Pulmonary artery endothelial cell (primary cell): Measurements from ENCODE around the gene INO80D. TPM values are rescaled to one million over a fixed set of nuclear protein-coding genes. Genes with fewer than 3 reads are reported as not detected.
"Not testable (repeated sequence)": the region's sequence is repeated elsewhere in the genome, so short reads cannot be mapped to it uniquely, and the experiment has no call there.

Experiments
- DNase-seq: peaks from one replicate; pipeline ENCODE4 v3.0.0-alpha.2; 2011; ENCODE audit warnings: low read depth, low spot score
- total RNA-seq: library from RNA; depleted of rRNA; stranded (reverse); fragments of >200 nt; gene quantifications from 2 replicates; pipeline ENCODE4 v1.2.3, GENCODE V29; 2014

The INO80D gene, protein sequence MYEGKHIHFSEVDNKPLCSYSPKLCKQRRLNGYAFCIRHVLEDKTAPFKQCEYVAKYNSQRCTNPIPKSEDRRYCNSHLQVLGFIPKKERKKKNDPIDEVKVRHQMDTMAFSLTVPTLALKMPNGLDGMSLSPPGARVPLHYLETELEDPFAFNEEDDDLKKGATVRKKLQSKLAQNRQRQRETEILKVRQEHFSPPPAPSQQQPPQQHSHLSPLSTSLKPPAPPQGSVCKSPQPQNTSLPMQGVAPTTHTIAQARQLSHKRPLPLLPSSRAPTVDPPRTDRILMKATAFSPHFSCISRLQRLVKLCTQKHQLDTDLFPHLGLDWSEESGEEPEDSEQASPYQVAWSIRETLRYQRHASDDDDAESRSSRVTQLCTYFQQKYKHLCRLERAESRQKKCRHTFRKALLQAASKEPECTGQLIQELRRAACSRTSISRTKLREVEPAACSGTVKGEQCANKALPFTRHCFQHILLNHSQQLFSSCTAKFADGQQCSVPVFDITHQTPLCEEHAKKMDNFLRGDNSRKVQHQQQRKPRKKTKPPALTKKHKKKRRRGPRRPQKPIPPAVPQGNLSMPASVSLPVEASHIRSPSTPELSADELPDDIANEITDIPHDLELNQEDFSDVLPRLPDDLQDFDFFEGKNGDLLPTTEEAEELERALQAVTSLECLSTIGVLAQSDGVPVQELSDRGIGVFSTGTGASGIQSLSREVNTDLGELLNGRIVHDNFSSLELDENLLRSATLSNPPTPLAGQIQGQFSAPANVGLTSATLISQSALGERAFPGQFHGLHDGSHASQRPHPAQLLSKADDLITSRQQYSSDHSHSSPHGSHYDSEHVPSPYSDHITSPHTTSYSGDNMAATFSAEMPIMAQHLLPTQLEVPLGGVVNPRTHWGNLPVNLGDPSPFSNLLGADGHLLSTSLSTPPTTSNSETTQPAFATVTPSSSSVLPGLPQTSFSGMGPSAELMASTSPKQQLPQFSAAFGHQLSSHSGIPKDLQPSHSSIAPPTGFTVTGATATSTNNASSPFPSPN
- 5.4 and 8.7 TPM in 2 replicates for total RNA-seq

DNA sequence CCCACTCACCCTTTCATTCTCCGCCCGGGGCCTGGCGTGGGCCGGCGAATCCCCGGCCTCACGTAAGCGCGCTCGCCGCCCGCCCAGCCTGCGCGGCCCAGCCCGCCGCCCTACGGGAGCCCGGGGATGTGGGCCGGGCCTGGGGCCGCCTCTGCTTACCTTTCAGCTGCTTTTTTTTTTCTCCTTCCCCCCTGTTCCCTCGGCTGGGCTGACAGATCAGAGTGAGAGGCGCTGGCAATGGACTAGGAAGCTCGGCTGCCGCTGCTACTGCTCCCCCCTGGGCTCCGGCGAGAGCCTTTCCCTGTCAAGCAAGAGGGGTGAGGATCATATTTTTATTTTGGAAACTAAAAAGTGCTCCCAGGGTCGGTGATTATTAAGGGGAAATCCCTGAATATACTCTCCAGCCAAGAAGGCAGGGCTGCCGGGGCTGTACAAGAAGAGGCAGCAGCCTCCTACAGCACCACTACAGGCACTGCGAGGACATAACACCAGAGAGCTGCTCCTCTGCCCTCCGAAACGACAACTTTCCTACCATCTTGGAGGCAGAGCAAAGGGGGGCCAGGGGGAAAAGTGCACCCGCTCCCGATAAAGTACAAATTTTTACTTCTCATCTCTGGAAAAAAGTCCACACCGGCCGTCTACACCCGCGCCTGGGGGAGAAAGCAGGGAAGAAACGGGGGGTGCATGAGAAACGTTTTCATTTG is at the start of gene INO80D:
INO80D (minus strand) TSS at position 433 of the 704 bp plus-strand sequence. CDS start 23,158 bp downstream, outside the sequence.
- peak; percentile 58 for DNase-seq

DNA sequence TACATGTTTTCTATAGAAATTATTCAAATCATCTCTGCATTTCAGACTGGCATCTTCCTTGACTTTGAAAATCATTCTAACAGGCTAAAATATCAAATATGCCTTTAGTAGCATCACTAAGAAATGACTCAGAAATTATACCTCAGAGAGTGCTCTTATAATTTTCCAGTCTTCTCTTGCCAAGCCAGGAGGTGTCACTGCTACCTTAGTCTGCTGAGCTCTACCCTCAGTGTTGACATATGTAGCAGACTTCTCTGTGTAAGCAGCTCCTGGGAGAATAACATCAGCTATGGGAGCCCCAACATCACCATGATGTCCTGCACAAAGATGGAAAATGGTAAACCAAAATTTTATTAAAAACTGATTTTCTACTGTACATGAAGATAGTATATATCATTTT is 41.7 kb upstream of the INO80D start:
- DNase-seq, result no peak

DNA sequence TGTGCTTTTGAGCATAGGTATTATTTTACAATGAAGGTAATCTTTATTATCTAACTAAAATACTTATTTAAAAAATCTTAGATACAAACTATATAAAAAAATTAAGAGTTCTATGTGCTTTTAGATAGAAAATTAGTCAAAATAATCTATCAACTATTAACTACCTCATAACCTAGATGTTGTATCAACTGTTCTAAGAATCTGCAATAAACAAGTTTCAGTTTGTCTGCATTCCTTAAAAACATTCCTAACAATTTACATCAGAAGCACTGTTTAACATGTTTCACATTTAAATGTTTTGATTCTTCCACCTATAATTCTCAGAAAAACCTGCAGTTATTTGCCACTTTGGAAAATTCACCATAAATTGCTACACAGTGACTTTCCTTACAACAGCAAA is 39.9 kb upstream of the INO80D start:
- DNase-seq, result no peak

DNA sequence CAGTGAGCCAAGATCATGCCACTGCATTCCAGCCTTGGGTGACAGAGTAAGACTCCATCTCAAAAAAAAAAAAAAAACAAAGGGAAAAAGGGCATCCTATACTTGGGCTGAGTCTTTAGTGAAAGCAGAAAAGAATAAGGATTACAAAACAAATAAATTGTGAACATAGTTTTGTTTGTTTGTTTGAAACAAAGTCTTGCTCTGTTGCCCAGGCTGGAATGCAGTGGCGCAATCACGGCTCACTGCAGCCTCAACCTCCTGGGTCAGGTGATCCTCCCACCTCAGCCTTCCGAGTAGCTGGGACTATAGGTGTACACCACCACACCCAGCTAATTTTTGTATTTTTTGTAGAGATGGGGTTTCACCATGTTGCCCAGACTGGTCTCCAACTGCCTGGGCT is 36.6 kb upstream of the INO80D start:
- DNase-seq, result not testable (repeated sequence)

DNA sequence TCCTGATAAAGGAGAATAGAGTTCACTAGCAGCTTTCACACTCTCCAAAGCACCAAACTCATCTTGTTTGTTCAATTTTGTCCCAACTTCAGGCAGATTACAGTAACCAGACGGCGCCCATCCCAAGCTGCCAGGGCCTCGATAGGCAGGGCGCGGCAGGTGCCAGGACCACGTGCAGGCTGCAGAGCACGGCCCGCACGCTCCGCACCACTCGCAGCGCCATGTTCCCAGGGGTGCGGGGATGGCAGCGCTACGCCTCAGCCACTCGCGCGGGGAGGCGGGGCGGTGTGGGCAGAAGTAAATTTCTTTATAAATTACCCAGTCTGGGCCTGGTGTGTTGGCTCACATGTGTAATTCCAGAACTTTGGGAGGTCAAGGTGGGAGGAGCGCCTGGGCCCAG is 30.3 kb upstream of the INO80D start:
- no peak for DNase-seq

DNA sequence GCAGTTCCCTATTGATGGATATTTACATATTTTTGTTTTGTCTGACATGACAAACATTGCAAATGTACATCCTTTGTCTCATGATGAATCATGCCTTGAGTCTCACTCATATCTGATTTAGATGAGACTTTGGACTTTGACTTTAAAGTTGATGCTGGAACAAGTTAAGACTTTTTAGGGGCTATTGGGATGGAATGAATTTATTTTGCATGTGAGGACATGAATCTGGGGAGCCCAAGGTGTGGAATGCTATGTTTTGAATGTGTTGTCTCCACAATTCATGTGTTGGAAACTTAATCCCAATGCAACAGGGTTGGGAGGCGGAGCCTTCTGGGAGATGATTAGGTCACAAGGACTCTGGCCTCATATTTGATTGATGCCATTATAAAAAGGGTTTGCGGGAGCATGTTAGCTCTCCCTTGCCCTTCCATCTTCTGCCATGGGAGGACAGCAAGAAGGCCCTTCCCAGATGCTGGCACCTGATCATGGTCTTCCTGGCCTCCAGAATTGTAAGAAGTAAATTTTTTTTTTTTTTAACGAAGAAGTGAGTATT is 29.1 kb upstream of the INO80D start:
- no peak for DNase-seq

DNA sequence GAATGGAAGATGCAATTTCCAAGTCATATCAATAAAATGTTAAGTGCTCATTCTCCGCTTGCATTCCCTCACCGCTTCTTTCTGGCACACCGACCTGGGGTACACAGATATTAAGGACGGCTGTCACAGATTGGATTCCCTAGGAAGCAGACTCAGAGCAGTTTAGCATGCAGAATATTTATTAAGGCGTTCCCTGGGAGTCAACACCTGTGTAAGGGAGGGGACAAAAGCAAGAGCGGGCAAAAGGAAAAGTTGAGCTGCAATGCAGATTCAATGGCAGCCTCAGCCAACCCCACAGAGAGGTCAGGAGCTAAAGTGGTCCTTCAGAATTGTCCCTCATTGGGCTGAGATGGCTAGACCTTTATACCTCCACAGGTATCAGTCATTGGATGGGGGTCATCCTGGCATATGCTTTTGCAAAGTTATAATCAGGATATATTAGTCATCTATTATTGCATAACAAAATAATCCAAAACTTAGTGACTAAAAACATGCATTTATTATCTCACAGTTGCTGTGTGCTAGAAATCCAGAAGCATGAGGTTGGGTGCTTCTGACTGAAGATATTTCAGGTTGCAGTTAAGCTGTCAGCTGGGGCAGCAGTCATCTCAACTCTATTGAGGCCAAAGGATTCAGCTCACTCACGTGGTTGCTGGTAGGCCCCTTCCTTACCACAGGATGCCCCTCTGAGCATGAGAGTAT is 27.0 kb upstream of the INO80D start:
- DNase-seq, result no peak

DNA sequence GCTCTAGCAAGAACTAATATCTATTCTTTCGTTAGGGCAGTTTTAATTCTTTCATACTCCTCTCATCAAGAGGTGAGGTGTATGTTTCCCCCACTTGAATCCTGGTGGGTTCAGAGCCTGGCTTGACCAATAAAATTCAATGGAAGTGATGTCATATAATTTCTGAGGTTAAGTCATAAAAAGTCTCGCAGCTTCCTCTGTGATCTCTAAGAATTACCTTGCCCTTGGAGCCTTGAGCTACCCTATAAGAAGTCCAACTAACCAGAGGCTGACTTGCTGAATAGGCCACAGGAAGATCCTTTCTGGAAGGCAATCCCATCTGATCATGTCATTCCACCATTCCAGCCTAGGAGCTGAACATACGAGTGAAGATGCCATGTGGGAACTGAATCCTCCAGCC is 26.1 kb upstream of the INO80D start:
- DNase-seq, result no peak

DNA sequence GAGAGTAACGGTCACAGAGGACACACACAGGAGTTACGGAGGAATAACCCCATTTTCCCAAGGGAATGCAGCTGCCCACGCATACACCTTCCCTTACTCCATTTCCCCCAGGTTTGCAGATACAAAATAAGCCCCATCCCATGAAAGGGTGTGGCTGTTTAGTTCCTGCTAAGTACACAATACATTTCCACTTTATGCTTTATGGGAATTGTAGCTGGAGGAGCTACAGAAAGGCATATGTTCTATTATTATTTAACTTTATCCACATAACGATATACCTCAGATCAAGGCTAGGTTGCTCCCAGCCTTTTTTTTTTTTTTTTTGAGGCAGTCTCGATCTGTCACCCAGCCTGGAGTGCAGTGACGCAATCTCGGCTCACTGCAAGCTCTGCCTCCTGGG is 22.7 kb upstream of the INO80D start:
- DNase-seq, result no peak

DNA sequence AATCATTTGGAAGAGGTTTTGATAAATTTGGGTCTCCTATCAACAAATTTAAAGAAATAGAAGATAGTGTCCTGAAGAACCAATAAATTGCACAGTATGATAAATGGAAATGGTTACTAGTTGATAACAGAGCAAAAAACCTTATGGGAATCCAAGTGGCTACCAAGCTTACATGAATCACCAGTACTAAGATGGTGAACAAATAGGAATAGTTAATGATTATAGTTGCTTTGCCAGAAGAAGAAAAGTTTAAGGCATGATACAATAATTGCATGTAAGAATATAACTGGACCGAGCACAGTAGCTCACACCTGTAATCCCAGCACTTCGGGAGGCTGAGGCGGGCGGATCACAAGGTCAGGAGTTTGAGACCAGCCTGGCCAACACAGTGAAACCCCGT is 19.6 kb upstream of the INO80D start:
- no peak for DNase-seq

DNA sequence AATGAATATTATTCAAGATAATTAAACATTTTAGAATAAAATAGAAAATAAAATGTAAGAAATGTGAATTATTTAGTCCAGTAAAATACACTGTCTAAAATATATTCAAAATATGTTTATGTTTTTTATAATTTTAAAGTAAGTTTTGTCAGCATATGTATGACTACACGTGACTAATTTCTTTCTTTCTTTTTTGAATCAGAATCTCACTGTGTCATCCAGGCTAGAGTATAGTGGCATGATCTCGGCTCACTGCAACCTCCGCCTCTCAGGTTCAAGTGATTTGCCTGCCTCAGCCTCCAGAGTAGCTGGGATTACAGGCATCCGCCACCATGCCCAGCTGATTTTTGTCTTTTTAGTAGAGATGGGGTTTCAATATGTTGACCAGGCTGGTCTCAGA is 19.1 kb upstream of the INO80D start:
- no peak for DNase-seq

DNA sequence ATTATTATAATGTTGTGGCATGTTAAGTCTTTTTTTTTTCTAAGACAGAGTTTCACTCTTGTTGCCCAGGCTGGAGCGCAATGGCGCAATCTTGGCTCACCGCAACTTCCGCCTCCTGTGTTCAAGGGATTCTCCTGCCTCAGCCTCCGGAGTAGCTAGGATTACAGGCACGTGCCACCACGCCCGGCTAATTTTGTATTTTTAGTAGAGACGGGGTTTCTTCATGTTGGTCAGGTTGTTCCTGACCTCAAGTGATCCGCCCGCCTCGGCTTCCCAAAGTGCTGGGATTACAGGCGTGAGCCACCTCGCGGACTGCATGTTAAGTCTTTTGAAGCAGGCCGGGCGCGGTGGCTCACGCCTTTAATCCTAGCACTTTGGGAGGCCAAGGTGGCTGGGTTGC is 12.9 kb upstream of the INO80D start:
- not testable (repeated sequence) for DNase-seq

DNA sequence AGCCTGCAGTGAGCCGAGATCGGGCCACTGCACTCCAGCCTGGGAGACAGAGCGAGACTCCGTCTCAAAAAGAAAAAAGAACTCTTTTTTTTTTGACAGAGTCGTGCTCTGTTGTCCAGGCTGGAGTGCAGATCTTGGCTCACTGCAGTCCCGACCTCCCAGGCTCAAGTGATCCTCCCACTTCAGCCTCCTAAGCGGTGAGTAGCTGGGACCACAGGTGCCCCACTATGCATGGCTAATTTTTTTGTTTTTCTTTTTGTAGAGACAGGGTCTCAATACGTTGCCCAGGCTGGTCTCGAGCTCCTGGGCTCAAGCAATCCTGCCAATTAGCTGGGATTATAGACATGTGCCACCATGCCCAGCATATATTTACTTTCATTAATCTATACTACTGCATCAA is 12.5 kb upstream of the INO80D start:
- no peak for DNase-seq

DNA sequence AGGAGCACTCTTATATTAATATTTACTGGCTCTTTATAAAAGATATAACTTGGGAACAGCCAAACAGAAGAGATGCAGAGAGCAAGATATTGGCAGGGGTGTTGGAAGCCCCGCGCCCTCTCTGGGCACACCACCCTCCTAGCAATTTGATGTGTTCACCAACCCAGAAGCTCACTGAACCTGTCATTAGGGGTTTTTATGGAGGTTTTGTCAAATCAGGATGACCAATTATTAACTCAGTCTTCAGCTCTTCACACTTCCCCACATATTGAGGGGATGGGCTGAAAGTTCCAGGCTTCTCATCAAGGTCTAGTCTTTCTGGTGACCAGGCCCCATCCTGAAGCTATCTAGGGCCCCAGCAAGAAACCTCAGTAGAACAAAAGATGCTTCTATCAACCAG is 10.9 kb upstream of the INO80D start:
- DNase-seq, result no peak

DNA sequence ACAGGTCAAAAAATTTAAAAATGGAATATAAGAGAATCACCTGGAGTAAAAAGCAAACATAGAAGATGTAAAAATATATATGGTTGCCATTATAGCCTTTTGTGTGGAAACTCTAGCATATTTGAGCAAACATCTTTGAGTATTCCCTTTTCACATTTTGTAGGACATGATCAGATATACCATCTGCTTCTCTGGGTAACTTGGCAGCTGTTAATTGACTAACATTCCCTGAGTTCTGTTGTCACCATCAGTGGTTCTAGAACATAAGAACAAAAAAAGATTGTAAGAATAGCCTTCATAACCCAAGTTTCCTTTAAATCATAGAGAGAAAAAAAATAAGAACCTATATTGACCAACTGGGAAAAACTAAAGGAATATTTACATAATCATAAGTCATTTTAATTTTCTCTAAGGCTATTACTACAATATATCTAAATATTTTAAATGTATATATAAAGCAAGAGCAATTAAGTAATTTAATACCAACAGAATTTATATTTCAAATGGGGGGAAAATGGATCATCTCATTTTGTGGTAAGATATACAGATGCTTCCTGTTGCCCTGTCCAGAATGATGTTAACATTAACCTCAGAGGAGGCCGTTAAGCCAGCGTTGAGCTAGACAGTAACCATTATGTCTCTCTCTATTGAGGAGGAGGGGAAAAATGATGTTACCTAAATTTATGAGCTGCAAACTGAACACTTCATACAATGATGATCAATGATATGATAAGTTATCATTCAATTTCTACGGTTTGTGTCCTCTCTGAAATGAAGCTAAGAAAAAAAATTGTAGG is 9.8 kb upstream of the INO80D start:
- no peak for DNase-seq

DNA sequence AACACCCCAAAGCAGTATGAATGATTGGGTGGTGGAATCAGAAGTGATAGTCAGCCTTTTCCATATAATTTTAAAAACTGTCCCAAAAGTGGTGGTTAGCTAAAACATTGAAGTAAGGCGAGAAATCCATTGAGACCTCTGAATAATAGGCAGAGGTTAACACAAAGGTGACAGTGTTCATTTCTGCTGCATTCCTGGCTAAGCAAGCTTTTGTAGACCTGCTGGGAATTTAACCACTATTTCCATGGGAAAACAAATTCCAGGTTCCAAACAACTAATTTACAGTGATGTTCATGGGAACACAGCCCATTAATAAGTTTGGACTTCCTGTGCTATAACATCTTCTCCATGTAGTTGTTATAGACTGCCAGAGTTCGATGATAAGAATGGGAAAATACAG is 6.3 kb upstream of the INO80D start:
- no peak for DNase-seq

DNA sequence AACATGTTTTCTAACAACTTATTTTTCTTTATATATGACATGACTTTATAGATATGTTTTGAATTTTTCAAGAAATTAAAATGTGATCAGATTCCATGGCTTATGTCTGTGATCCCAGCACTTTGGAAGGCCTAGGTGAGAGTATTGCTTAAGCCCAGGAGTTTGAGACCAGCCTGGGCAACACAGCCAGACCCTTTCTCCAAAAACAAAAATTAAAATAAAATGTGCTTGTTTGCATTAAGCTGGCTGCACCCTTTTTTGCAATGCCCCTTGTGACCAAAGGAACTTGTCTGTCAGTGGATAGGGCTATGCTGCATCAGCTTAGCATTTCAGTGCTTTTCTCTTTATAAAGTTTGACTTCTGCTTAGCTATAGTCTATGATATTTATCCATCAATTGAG is 2.3 kb upstream of the INO80D start:
- no peak for DNase-seq

DNA sequence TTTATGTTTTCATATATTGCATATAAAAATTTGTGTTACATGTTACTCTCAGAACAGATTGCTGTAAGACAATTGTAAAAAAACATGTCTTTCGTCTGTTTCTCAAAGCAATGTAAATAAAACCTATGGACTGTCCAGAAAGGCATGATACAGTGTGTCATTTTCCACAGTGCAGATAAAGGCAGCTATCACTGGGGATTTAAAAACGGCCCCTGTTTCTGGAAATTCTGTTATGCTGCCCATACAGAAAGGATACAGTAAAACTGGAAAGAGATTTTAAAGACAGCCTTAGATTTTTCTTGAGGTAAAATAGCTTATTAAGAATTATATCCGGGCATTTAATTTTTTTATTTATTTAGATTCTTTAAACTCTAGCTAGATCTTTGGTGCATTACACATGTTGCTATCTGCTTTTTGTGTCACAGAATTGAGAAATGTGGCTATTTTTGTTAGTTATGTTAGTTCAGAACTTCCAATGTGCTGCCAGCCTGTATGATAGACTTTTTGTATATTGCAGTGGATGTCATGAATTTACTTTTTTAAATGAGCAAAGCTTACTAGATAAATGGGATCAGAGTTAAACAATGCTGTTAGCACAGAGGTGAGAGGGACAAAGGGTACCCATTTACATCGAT is 859 bp upstream of the INO80D start:
- DNase-seq, result no peak
